Panc1 (cell line): Measurements from ENCODE around the gene PHOX2B. TPM values are rescaled to one million over a fixed set of nuclear protein-coding genes. Genes with fewer than 3 reads are reported as not detected.

Experiments
- ATAC-seq: fragments of 200-7000 bp; cut with Tn5 transposase; 2 replicates; pipeline ENCODE4 v1.9.1; 2020; ENCODE audit warnings: mild to moderate bottlenecking, moderate library complexity
- BruUV-seq: library from RNA; stranded (reverse); fragments of 400-500 nt; replicated peaks from 2 replicates; lab custom pipeline; 2021; lab: Mats Ljungman, UMichigan
- CTCF ChIA-PET: fragments of 300-600 bp; sonication (Branson Sonifier 250); formaldehyde crosslinking; loops from one replicate; lab custom pipeline; 2022; ENCODE audit warnings: antibody characterized with exemption; lab: Charles Lee
- POLR2A ChIA-PET: fragments of 300-600 bp; sonication (Branson Sonifier 250); formaldehyde crosslinking; loops from one replicate; lab custom pipeline; 2022; ENCODE audit warnings: antibody characterized with exemption; lab: Charles Lee
- DNase-seq: peaks from one replicate; pipeline ENCODE4 v3.0.0-alpha.2; 2010; ENCODE audit warnings: low read depth, low spot score
- H3K27ac ChIP-seq: 2 replicates; pipeline ENCODE4 v1.5.1; 2011; ENCODE audit warnings: mild to moderate bottlenecking, low read length, inconsistent platforms
- H3K27me3 ChIP-seq: fragments of 200-500 bp; sonication (Bioruptor generic); 2 replicates; pipeline ENCODE4 v1.6.0; 2014; ENCODE audit warnings: low read length, inconsistent platforms; ENCODE audit not compliant: control insufficient read depth, insufficient read depth
- H3K36me3 ChIP-seq: fragments of 200-500 bp; sonication (Bioruptor generic); 2 replicates; pipeline ENCODE4 v1.5.1; 2014; ENCODE audit warnings: inconsistent platforms, mild to moderate bottlenecking, low read length, moderate library complexity; ENCODE audit not compliant: control insufficient read depth, insufficient read depth
- H3K4me1 ChIP-seq: 2 replicates; pipeline ENCODE4 v1.5.1; 2011; ENCODE audit warnings: inconsistent platforms, mild to moderate bottlenecking, low read length, moderate library complexity; ENCODE audit not compliant: control insufficient read depth, insufficient read depth
- H3K4me3 ChIP-seq, 2 experiments: 2 replicates each; pipeline ENCODE4 v1.5.1; 2011 to 2012; ENCODE audit warnings: low read depth in 2 of 2, low read length in 2 of 2, mild to moderate bottlenecking in 2 of 2, inconsistent platforms in 1 of 2, moderate library complexity in 1 of 2
- H3K9me3 ChIP-seq: fragments of 200-500 bp; sonication (Bioruptor generic); 2 replicates; pipeline ENCODE4 v1.5.1; 2014; ENCODE audit warnings: low read depth, mild to moderate bottlenecking, inconsistent platforms, low read length, moderate library complexity; ENCODE audit not compliant: control insufficient read depth, insufficient read depth
- CTCF ChIP-seq: fragments of 450-650 bp; IDR thresholded peaks from 2 replicates; pipeline ENCODE4 v1.5.1; 2017; ENCODE audit warnings: mild to moderate bottlenecking
- POLR2AphosphoS5 ChIP-seq: IDR thresholded peaks from 2 replicates; pipeline ENCODE4 v1.6.1; 2012; ENCODE audit warnings: mild to moderate bottlenecking, low read depth, low read length, moderate library complexity
- SIN3A ChIP-seq: IDR thresholded peaks from 2 replicates; pipeline ENCODE4 v1.6.1; 2012; ENCODE audit warnings: low read depth, mild to moderate bottlenecking, low read length, moderate library complexity, borderline replicate concordance; ENCODE audit not compliant: insufficient read depth
- TCF7L2 ChIP-seq: IDR thresholded peaks from 2 replicates; pipeline ENCODE4 v1.6.1; 2011; ENCODE audit warnings: mild to moderate bottlenecking, low read depth, low read length, inconsistent platforms
- in situ Hi-C: cut with HindIII; loops from 2 replicates; pipeline ENCODE4 v1.10.0; 2016; ENCODE audit warnings: low sequenced_read_pairs, low pct_unique_long_range_greater_than_20kb
- intact Hi-C: fragments of 100-400 bp; cut with micrococcal nuclease; formaldehyde crosslinking; loops from one replicate; pipeline ENCODE4 v1.10.0; 2022; ENCODE audit not compliant: unreplicated experiment
- total RNA-seq: library from RNA; stranded (reverse); gene quantifications from one replicate; pipeline ENCODE4 v1.2.1, GENCODE V29; 2021; ENCODE audit not compliant: unreplicated experiment
- TF ChIP-seq, protein P1 (sequence below), 2 experiments: IDR thresholded peaks; 2 replicates each; pipeline ENCODE4 v1.6.1; 2011 to 2012; ENCODE audit warnings: low read depth in 2 of 2, control low read depth in 1 of 2, low read length in 1 of 2, mild to moderate bottlenecking in 1 of 2, moderate library complexity in 1 of 2; ENCODE audit not compliant: insufficient read depth in 1 of 2

The PHOX2B gene
- total RNA-seq, 1 experiment from 2014 or later = not detected

- CTCF ChIA-PET = no interaction called here
Measured at GRCh38 chr4:41784191-41784979, 35.9 kb upstream of the PHOX2B start.

GRCh38 chr4:41776466-41776865 lies 27.9 kb upstream of the PHOX2B start:
- intact Hi-C loops = no loop called here
- BruUV-seq = no TSS peak
- Histone ChIP-seq H3K36me3 (no peaks in the 10 kb centered on the region), H3K4me3 (no peak overlapping the region), H3K27me3 (no peaks in the 10 kb centered on the region), H3K4me1 (no peaks in the 10 kb centered on the region), H3K27ac (no peak overlapping the region), H3K9me3 (no peaks in the 10 kb centered on the region)
- ChIA-PET CTCF (no interaction called here), POLR2A (no interaction called here)
- DNase-seq = no peak
- no peak for ATAC-seq
- TF ChIP-seq, protein P1, sequence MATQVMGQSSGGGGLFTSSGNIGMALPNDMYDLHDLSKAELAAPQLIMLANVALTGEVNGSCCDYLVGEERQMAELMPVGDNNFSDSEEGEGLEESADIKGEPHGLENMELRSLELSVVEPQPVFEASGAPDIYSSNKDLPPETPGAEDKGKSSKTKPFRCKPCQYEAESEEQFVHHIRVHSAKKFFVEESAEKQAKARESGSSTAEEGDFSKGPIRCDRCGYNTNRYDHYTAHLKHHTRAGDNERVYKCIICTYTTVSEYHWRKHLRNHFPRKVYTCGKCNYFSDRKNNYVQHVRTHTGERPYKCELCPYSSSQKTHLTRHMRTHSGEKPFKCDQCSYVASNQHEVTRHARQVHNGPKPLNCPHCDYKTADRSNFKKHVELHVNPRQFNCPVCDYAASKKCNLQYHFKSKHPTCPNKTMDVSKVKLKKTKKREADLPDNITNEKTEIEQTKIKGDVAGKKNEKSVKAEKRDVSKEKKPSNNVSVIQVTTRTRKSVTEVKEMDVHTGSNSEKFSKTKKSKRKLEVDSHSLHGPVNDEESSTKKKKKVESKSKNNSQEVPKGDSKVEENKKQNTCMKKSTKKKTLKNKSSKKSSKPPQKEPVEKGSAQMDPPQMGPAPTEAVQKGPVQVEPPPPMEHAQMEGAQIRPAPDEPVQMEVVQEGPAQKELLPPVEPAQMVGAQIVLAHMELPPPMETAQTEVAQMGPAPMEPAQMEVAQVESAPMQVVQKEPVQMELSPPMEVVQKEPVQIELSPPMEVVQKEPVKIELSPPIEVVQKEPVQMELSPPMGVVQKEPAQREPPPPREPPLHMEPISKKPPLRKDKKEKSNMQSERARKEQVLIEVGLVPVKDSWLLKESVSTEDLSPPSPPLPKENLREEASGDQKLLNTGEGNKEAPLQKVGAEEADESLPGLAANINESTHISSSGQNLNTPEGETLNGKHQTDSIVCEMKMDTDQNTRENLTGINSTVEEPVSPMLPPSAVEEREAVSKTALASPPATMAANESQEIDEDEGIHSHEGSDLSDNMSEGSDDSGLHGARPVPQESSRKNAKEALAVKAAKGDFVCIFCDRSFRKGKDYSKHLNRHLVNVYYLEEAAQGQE (IDR thresholded peaks at IDR 0.05; ENCODE audit: insufficient read depth in 1 of 2, low read depth in 2 of 2, low read length in 1 of 2) = no peak
- TF ChIP-seq CTCF (no peak), POLR2AphosphoS5 (no peak), SIN3A (no peak)
- in situ Hi-C loops = no loop called here

More at GRCh38 chr4:41784191-41784979, 35.9 kb upstream of the PHOX2B start:
- peaks cover 3% of the 10 kb centered on the region; the same call in 1 of the 2 replicates for H3K27me3 ChIP-seq
- no peaks in the 10 kb centered on the region for H3K36me3 ChIP-seq
- no peak overlapping the region for H3K4me3 ChIP-seq
- intact Hi-C loops = no loop called here
- POLR2A ChIA-PET = no interaction called here
- in situ Hi-C loops = no loop called here
- ATAC-seq = no peak
- H3K27ac ChIP-seq = no peak overlapping the region
- TF ChIP-seq TCF7L2 (no peak), CTCF (no peak), POLR2AphosphoS5 (no peak), SIN3A (no peak)
- TF ChIP-seq, protein P1 (IDR thresholded peaks at IDR 0.05; ENCODE audit: insufficient read depth in 1 of 2, low read depth in 2 of 2, low read length in 1 of 2) = no peak
- H3K9me3 ChIP-seq = no peaks in the 10 kb centered on the region
- no TSS peak for BruUV-seq
- no peaks in the 10 kb centered on the region for H3K4me1 ChIP-seq
- no peak for DNase-seq
